ENCODE data around the gene PRKCZ. TPM values are rescaled to one million over a fixed set of nuclear protein-coding genes. Genes with fewer than 3 reads are reported as not detected.
"Not testable (repeated sequence)": the region's sequence is repeated elsewhere in the genome, so short reads cannot be mapped to it uniquely, and the experiment has no call there.

The PRKCZ gene
- polyA plus RNA-seq, 3 donors = 2.4 to 12.0 (median 4.3) TPM

DNA sequence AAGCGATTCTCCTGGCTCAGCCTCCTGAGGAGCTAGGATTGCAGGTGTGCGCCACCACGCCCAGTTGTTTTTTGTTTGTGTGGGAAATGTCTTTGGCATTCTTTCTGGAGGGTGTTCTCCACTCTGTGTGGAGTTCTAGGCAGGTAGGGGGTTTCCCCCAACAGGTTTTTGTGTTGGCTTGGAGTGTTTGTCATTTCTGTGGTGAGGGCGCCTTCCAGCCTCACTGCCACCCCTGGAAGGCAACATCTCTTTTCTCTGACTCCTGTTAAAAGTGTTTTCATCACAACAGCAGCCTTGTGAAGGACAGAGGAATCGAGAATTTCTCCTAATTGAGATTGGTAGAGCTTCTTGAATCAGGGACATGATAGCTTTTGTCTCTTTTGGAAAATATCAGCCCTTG, 69.7 kb downstream of the PRKCZ start:
- 95 to 98% (median 97%) methylated on average over 5 of the region's 5 CpGs for WGBS, 3 donors
- no peak overlapping the region for H3K27ac ChIP-seq (ENCODE audit: low read depth, low read length)

DNA sequence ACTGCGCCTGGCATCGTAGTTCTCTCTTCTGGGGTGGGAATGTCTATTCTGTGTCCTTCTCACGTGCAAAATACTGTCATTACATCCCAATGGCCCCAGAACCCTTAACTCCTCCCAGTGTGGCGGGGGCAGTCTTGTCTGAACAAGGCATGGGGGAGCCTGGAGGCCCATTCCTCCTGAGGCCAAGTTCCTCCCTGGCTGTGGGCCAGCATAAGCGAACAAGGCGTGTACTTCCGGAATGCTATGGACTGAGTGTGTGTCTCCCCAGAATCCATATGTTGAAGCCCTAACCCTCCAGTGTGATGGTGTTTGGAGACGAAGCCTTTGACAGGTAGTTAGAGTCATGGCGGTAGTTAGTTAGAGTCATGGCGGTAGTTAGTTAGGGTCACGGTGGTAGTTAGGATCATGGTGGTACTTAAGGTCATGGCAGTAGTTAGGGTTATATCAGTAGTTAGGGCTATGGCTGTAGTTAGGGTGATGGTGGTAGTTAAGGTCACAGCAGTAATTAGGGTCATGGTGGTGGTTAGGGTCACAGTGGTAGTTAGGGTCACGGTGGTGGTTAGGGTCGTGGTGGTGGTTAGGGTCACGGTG, 71.0 kb downstream of the PRKCZ start:
- no peak overlapping the region for H3K27ac ChIP-seq (ENCODE audit: low read depth, low read length)
- WGBS, 3 donors = 79 to 82% (median 79%) methylated on average over 14 of the region's 14 CpGs

DNA sequence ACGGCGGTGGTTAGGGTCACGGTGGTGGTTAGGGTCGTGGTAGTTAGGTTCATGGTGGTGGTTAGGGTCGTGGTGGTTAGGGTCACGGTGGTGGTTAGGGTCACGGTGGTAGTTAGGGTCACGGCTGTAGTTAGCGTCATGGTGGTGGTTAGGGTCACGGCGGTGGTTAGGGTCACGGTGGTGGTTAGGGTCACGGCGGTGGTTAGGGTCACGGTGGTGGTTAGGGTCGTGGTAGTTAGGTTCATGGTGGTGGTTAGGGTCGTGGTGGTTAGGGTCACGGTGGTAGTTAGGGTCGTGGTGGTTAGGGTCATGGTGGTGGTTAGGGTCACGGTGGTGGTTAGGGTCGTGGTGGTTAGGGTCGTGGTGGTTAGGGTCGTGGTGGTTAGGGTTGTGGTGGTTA, 71.6 kb downstream of the PRKCZ start:
- not testable (repeated sequence) for H3K27ac ChIP-seq (ENCODE audit: low read depth, low read length)
- 43 to 47% (median 46%) methylated on average over 5 to 16 of the region's 23 CpGs for WGBS, 3 donors

DNA sequence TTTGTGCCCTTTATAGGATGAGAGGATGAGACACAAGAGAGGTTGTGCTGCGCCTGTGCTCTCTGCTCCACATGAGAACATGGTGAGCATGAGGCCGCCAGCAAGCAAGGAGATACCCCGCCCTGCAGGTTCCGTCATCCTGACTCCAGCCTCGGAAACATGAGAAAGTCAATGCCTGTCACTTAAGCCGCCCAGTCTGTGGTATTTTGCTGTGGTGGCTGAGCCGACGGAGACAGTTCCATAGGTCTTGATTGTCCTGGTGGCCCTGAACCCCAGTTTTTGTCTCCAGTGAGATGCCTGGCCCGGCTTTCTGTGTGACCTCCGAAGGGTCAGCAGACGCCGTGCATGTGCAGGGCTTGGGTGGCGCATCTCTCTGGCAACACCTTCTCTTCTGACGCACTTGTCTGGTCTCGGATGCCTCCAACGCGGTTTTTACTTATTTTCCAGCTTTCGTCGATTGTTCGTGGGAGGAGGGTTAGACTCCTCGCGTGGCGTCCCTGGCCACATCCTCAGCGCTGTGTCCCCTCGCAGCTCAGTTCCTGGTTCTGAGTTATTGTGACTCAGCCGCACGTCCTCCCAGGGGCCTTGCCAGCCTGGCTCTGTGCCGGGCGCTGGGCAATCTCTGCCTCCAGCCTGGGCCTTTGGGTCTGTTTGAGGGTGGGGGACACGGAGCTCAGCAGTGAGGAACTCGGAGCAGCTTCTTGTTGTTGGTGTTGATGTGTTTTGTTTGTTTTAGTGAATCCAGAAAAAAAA, 74.4 kb downstream of the PRKCZ start:
- H3K27ac ChIP-seq (ENCODE audit: low read depth, low read length) = no peak overlapping the region
- 81 to 92% (median 86%) methylated on average over 31 of the region's 31 CpGs for WGBS, 3 donors

- no peak overlapping the region for H3K27ac ChIP-seq (ENCODE audit: low read depth, low read length)
- WGBS, 3 donors = 78 to 88% (median 78%) methylated on average over 34 of the region's 34 CpGs
These were observed 75.4 kb downstream of the PRKCZ start for GRCh38 chr1:2125350-2126211.

DNA sequence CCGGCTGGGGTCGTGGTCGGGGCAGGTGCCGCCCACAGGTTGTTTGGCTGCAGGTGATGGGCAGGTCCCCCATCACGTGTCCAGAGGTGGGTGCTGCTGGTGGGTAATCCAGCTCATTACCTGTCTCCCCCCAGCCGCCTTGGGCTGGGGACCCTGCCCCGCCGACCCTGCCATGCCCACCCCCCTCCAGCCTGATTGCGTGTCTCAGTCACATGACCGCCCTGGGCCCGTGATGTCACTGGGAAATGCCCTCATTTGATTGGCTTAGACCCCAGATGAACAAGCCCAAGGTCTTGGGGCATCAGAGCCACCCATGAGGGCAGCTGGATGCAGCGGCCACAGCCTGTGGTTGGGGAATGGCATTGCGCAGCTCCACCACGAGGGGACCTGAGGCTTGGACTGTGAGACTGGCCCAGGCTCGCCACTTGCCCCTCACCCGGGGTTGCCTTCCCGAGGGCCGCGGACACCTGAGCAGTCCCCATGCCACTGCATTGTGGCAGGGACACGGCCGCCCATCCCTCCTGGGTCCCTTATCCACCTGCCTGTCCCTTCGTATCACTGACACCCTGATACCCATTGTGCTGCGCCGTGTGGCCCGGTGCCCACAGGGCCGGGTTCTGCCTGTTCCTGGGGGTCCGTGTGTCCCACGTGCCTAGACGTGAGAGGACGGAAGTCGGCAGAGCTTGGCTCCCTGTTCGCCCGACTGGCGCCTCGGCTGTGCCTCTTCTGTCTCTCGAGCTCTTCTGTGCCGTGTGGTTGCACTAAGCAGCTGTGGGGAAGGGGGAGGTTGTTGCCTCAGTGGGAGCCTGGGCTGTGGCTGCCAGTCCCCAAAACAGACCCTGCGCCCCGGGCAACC, 76.3 kb downstream of the PRKCZ start:
- WGBS, 3 donors = 74 to 92% (median 75%) methylated on average over 39 of the region's 39 CpGs
- H3K27ac ChIP-seq (ENCODE audit: low read depth, low read length) = no peak overlapping the region

- WGBS, 3 donors = 60 to 84% (median 66%) methylated on average over 30 of the region's 30 CpGs
These were observed 77.3 kb downstream of the PRKCZ start for GRCh38 chr1:2127187-2128145.

DNA sequence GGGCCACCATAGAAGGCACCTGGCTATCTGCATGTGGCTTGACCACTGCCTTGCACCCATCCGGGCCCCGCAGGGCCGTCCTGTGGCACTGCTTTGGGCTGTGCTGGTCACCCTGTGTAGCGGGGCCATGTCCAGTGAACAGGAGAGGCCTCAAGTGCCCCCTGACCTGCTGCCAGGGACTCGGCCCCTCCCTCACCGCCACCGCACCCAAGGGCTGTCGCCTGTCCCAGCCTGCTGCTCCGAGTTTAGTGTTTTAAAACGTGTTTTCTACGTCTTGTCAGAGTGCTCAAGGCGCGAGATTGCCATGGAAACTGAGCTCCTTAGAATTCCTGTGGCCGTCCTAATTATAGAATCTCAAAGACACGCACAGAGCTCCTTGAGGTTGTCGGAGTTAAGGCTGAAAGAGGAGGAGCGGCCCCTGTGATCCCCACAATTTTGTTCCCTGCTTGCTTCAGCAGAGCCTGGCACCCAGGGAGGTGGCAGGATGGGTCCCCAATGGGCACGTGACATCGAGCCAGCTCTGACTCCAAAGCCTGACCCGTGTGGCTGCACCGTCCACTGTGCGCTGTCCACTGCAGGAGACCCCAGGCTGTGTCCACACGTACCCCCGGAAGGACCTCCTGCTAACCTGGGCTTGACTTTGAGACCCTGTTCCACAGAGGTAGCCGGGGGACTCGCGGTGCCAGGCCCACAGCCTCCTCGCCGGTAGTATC, 78.1 kb downstream of the PRKCZ start:
- WGBS, 3 donors = 87 to 94% (median 90%) methylated on average over 29 of the region's 29 CpGs
- H3K27ac ChIP-seq (ENCODE audit: low read depth, low read length) = no peak overlapping the region

More at GRCh38 chr1:2127187-2128145, 77.3 kb downstream of the PRKCZ start:
- H3K27ac ChIP-seq (ENCODE audit: low read depth, low read length) = no peak overlapping the region

- H3K27ac ChIP-seq (ENCODE audit: low read depth, low read length) = no peak overlapping the region
- 89 to 95% (median 94%) methylated on average over 15 of the region's 15 CpGs for WGBS, 3 donors
These were observed 79.2 kb downstream of the PRKCZ start for GRCh38 chr1:2129256-2129943.

DNA sequence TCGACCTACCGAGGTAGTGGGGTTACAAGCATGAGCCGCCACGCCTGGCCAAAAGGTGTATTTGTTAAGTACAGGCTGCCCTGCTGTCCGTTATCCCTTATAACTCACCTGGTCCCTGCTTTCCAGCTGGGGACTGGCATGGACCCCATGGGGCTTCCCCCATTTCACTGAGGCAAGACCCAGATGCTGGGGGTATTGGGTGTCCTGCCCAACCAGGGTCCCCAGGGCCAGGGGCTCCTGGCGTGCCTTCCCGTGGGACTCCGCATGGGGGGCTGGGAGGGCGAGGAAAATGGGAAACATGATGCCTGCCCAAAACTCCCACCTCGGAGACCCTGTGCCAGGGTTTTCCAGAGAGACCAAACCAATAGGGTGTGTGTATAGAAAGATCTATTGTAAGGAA, 79.9 kb downstream of the PRKCZ start:
- 92 to 99% (median 92%) methylated on average over 10 of the region's 10 CpGs for WGBS, 3 donors
- no peak overlapping the region for H3K27ac ChIP-seq (ENCODE audit: low read depth, low read length)

- 91 to 94% (median 92%) methylated on average over 15 of the region's 15 CpGs for WGBS, 3 donors
- H3K27ac ChIP-seq (ENCODE audit: low read depth, low read length) = no peak overlapping the region
These were observed 80.7 kb downstream of the PRKCZ start for GRCh38 chr1:2130871-2131289.

DNA sequence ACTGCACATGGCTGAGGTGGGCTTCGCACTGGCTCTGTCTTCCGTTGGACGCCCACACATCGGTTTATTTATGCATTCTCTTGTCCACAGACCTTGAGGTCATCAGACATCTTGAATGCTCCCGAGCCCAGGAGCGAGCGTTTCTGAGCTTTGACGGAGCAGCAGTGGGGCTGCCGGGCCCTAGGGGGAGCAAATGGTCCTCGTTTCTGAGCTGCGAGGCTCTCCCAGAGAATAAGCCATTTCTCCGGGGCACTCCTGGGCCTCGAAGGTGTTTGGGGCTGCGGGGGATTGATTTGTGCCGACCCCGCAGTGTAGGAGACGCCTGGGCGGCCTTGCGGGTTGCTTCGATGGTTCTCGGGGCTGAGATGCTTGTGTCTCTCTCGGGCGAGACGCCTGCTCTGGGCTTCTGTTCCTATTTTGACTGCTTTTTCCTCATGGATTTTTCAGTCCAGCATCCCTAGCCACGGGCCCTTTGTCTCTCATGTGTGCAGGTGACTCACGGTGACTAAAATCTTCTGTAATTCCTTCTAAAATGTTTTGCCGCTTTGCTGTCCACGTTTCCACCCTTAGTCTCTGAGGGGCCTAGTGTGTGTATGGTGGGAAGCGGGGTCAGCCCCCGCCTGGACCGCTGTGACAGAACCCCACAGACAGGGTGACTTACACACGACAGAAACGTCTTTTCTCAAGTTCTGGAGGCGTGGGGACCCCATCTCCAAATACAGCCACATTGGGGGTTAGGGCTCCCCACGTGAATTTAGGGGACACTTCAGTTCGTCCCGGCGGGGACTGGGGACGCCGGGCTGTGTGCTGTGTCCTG, 82.2 kb downstream of the PRKCZ start:
- 20 to 29% (median 25%) methylated on average over 40 of the region's 40 CpGs for WGBS, 3 donors

GRCh38 chr1:2133039-2133878, 83.0 kb downstream of the PRKCZ start:
- H3K27ac ChIP-seq (ENCODE audit: low read depth, low read length) = no peak overlapping the region
- 5 to 13% (median 5%) methylated on average over 60 to 63 of the region's 63 CpGs for WGBS, 3 donors

More for the DNA sequence above, 82.2 kb downstream of the PRKCZ start:
- no peak overlapping the region for H3K27ac ChIP-seq (ENCODE audit: low read depth, low read length)

GRCh38 chr1:2133879-2134215, 83.6 kb downstream of the PRKCZ start:
- 81 to 85% (median 81%) methylated on average over 13 to 17 of the region's 17 CpGs for WGBS, 3 donors
- H3K27ac ChIP-seq (ENCODE audit: low read depth, low read length) = no peak overlapping the region

DNA sequence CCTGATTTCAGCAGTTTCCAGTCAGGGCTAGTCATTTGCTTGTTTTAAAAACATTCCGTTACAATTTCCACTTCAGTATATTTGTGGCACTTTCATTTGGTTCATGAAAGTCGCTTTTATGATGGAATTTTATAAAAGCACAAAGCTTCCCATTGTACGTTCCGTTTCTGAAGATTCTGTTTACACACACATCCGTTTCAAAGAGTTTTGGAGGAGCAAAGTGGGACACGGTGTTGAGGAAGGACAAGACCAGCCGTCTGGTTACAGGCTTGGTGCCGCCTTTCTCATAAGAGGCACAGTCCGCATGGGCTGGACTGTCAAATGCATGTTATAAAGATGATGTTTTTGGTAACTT, 84.0 kb downstream of the PRKCZ start:
- 90 to 92% (median 91%) methylated on average over 9 of the region's 9 CpGs for WGBS, 3 donors
- H3K27ac ChIP-seq (ENCODE audit: low read depth, low read length) = no peak overlapping the region

Data from adipose tissue (tissue), 3 donors.